ENCODE data around the gene FCN2. TPM values are rescaled to one million over a fixed set of nuclear protein-coding genes. Genes with fewer than 3 reads are reported as not detected.

Gene FCN2
- total and polyA plus RNA-seq, 4 donors, result 23.6 to 186 (median 121) TPM

DNA sequence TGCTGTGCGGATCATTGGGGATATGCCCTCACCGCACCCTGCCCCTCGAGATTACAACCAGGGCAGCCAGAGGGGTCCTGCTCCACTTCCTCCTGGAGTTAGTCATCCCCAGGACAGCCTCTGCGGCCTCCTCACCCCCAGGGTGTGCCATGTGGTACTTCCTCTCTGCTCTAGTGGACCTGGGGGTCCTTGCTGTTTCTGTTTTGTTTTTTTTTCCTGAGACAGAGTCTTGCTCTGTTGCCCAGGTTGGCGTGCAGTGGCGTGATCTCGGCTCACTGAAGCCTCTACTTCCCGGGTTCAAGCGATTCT lies 42.3 kb downstream of the FCN2 start:
- WGBS, result 77% methylated on average over 9 of the region's 9 CpGs
- no peak overlapping the region for H3K9ac ChIP-seq (ENCODE audit: low read depth in 1 of 2, low read length in 2 of 2)
- H3K27ac ChIP-seq (ENCODE audit: low read depth in 1 of 2, low read length in 2 of 2), result no peak overlapping the region
- H3K4me1 ChIP-seq (ENCODE audit: control insufficient read depth in 4 of 4, insufficient read depth in 4 of 4, low read length in 3 of 4), result no peaks in the 10 kb centered on the region
- peaks cover 4 to 8% (median 5%) of the 10 kb centered on the region in 4 donors for H3K9me3 ChIP-seq (ENCODE audit: control insufficient read depth in 4 of 4, low read length in 3 of 4)
- no peaks in the 10 kb centered on the region for H3K36me3 ChIP-seq (ENCODE audit: control insufficient read depth in 4 of 4, insufficient read depth in 3 of 4, low read depth in 1 of 4, low read length in 3 of 4)
- H3K27me3 ChIP-seq (ENCODE audit: control insufficient read depth in 4 of 4, insufficient read depth in 4 of 4, low read length in 3 of 4), result no peaks in the 10 kb centered on the region
- no peak for DNase-seq (ENCODE audit: low spot score)
- TF ChIP-seq, protein P1, sequence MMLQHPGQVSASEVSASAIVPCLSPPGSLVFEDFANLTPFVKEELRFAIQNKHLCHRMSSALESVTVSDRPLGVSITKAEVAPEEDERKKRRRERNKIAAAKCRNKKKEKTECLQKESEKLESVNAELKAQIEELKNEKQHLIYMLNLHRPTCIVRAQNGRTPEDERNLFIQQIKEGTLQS (IDR thresholded peaks at IDR 0.05), result no peak
- no peak for TF ChIP-seq SP1 (IDR thresholded peaks at IDR 0.05)
- TF ChIP-seq TAF1 (conservative IDR thresholded peaks at IDR 0.05), result no peak
- no peak for TF ChIP-seq GABPA (IDR thresholded peaks at IDR 0.05 in 1 of 2, conservative IDR thresholded peaks at IDR 0.05 in 1 of 2)
- TF ChIP-seq NR2F2 (IDR thresholded peaks at IDR 0.05), result no peak
- TF ChIP-seq RAD21 (IDR thresholded peaks at IDR 0.05), result no peak
- TF ChIP-seq, protein P2, sequence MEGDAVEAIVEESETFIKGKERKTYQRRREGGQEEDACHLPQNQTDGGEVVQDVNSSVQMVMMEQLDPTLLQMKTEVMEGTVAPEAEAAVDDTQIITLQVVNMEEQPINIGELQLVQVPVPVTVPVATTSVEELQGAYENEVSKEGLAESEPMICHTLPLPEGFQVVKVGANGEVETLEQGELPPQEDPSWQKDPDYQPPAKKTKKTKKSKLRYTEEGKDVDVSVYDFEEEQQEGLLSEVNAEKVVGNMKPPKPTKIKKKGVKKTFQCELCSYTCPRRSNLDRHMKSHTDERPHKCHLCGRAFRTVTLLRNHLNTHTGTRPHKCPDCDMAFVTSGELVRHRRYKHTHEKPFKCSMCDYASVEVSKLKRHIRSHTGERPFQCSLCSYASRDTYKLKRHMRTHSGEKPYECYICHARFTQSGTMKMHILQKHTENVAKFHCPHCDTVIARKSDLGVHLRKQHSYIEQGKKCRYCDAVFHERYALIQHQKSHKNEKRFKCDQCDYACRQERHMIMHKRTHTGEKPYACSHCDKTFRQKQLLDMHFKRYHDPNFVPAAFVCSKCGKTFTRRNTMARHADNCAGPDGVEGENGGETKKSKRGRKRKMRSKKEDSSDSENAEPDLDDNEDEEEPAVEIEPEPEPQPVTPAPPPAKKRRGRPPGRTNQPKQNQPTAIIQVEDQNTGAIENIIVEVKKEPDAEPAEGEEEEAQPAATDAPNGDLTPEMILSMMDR (IDR thresholded peaks at IDR 0.05; ENCODE audit: low read depth, low read length, missing input control), result no peak
- no peak for TF ChIP-seq RXRA (IDR thresholded peaks at IDR 0.05)
- no peak for TF ChIP-seq FOXA2 (IDR thresholded peaks at IDR 0.05)
- TF ChIP-seq, protein P3, sequence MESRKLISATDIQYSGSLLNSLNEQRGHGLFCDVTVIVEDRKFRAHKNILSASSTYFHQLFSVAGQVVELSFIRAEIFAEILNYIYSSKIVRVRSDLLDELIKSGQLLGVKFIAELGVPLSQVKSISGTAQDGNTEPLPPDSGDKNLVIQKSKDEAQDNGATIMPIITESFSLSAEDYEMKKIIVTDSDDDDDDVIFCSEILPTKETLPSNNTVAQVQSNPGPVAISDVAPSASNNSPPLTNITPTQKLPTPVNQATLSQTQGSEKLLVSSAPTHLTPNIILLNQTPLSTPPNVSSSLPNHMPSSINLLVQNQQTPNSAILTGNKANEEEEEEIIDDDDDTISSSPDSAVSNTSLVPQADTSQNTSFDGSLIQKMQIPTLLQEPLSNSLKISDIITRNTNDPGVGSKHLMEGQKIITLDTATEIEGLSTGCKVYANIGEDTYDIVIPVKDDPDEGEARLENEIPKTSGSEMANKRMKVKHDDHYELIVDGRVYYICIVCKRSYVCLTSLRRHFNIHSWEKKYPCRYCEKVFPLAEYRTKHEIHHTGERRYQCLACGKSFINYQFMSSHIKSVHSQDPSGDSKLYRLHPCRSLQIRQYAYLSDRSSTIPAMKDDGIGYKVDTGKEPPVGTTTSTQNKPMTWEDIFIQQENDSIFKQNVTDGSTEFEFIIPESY (IDR thresholded peaks at IDR 0.05), result no peak
- TF ChIP-seq, protein P4, sequence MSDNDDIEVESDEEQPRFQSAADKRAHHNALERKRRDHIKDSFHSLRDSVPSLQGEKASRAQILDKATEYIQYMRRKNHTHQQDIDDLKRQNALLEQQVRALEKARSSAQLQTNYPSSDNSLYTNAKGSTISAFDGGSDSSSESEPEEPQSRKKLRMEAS (IDR thresholded peaks at IDR 0.05), result no peak
- no peak for TF ChIP-seq EGR1 (IDR thresholded peaks at IDR 0.05; ENCODE audit: low read depth in 2 of 2)
- no peak for TF ChIP-seq YY1 (IDR thresholded peaks at IDR 0.05)
- no peak overlapping the region for H3K4me3 ChIP-seq (ENCODE audit: low read depth in 1 of 3, low read length in 3 of 3)

DNA sequence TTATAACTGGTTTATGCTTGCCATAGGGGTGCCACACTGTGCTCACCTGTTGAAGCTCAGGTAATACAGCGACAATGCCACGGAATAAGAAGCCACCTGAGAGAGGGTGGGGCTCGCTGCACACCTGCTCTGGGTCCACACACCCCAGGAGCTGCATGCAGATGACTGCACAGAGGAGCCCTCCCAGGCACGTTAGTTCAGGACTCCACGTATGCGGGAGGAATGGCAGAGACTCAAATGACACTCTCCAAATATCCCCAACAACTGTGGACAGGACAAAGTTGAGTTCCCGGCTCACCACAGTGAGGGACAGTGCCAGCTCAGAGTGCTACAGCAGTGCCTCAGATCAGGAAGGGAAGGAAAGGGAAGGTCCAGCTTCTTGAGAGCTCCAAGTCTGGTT lies 42.9 kb downstream of the FCN2 start:
- WGBS, result 74% methylated on average over 7 of the region's 7 CpGs
- Histone ChIP-seq H3K9me3 (ENCODE audit: control insufficient read depth in 4 of 4, low read length in 3 of 4) (peaks cover 4 to 8% (median 5%) of the 10 kb centered on the region in 4 donors), H3K4me3 (ENCODE audit: low read depth in 1 of 3, low read length in 3 of 3) (no peak overlapping the region), H3K9ac (ENCODE audit: low read depth in 1 of 2, low read length in 2 of 2) (no peak overlapping the region), H3K36me3 (ENCODE audit: control insufficient read depth in 4 of 4, insufficient read depth in 3 of 4, low read depth in 1 of 4, low read length in 3 of 4) (no peaks in the 10 kb centered on the region), H3K27me3 (ENCODE audit: control insufficient read depth in 4 of 4, insufficient read depth in 4 of 4, low read length in 3 of 4) (no peaks in the 10 kb centered on the region), H3K4me1 (ENCODE audit: control insufficient read depth in 4 of 4, insufficient read depth in 4 of 4, low read length in 3 of 4) (no peaks in the 10 kb centered on the region), H3K27ac (ENCODE audit: low read depth in 1 of 2, low read length in 2 of 2) (no peak overlapping the region)
- no peak for DNase-seq (ENCODE audit: low spot score)
- TF ChIP-seq FOXA2 (IDR thresholded peaks at IDR 0.05) (no peak), TAF1 (conservative IDR thresholded peaks at IDR 0.05) (no peak), GABPA (IDR thresholded peaks at IDR 0.05 in 1 of 2, conservative IDR thresholded peaks at IDR 0.05 in 1 of 2) (no peak), HNF4A (conservative IDR thresholded peaks at IDR 0.05) (no peak), YY1 (IDR thresholded peaks at IDR 0.05) (no peak), EGR1 (IDR thresholded peaks at IDR 0.05; ENCODE audit: low read depth in 2 of 2) (no peak), RAD21 (IDR thresholded peaks at IDR 0.05) (no peak), SP1 (IDR thresholded peaks at IDR 0.05) (no peak), JUND (IDR thresholded peaks at IDR 0.05) (no peak), RXRA (IDR thresholded peaks at IDR 0.05) (no peak), FOXA1 (IDR thresholded peaks at IDR 0.05) (no peak), HNF4G (IDR thresholded peaks at IDR 0.05) (no peak), NR2F2 (IDR thresholded peaks at IDR 0.05) (no peak)
- TF ChIP-seq, protein P5, sequence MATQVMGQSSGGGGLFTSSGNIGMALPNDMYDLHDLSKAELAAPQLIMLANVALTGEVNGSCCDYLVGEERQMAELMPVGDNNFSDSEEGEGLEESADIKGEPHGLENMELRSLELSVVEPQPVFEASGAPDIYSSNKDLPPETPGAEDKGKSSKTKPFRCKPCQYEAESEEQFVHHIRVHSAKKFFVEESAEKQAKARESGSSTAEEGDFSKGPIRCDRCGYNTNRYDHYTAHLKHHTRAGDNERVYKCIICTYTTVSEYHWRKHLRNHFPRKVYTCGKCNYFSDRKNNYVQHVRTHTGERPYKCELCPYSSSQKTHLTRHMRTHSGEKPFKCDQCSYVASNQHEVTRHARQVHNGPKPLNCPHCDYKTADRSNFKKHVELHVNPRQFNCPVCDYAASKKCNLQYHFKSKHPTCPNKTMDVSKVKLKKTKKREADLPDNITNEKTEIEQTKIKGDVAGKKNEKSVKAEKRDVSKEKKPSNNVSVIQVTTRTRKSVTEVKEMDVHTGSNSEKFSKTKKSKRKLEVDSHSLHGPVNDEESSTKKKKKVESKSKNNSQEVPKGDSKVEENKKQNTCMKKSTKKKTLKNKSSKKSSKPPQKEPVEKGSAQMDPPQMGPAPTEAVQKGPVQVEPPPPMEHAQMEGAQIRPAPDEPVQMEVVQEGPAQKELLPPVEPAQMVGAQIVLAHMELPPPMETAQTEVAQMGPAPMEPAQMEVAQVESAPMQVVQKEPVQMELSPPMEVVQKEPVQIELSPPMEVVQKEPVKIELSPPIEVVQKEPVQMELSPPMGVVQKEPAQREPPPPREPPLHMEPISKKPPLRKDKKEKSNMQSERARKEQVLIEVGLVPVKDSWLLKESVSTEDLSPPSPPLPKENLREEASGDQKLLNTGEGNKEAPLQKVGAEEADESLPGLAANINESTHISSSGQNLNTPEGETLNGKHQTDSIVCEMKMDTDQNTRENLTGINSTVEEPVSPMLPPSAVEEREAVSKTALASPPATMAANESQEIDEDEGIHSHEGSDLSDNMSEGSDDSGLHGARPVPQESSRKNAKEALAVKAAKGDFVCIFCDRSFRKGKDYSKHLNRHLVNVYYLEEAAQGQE (IDR thresholded peaks at IDR 0.05), result no peak
- TF ChIP-seq, protein P4 (IDR thresholded peaks at IDR 0.05), result no peak
- TF ChIP-seq, protein P3 (IDR thresholded peaks at IDR 0.05), result no peak

Data from liver (tissue), 9 donors.